SK-N-SH (cell line): Measurements from ENCODE around the gene TBC1D12. TPM values are rescaled to one million over a fixed set of nuclear protein-coding genes. Genes with fewer than 3 reads are reported as not detected.

ENCODE experiments used
- CTCF ChIA-PET: fragments of 300-600, 350-600 bp; formaldehyde crosslinking; extraction: SDS; loops from one replicate; lab custom pipeline; 2021; lab: Yijun Ruan, JAX
- POLR2A ChIA-PET: fragments of 350-600 bp; sonication (Branson Sonifier 250); formaldehyde crosslinking; extraction: SDS; loops from one replicate; lab custom pipeline; 2020; ENCODE audit warnings: antibody characterized with exemption, inconsistent platforms; lab: Yijun Ruan, JAX
- DNase-seq: peaks from one replicate; pipeline ENCODE4 v3.0.0; 2012
- H2AFZ ChIP-seq: fragments of 200-600 bp; sonication (generic); 2 replicates; pipeline ENCODE4 v1.8.1; 2016; ENCODE audit warnings: antibody characterized with exemption, mild to moderate bottlenecking, low read depth
- H3F3A ChIP-seq: fragments of 200-600 bp; sonication (generic); replicated peaks from 2 replicates; pipeline ENCODE3; 2016; ENCODE audit warnings: antibody characterized with exemption, mild to moderate bottlenecking; ENCODE audit not compliant: insufficient read depth
- H3K27ac ChIP-seq, 2 experiments: fragments of 200-500 bp in 1 of 2; fragments of 200-600 bp in 1 of 2; sonication (Bioruptor generic) in 1 of 2; sonication (generic), shearing (Covaris generic) in 1 of 2; 2 replicates each; pipeline versions ENCODE4 v1.5.1 to v1.6.1; 2014 to 2016; ENCODE audit warnings: low read depth in 2 of 2, inconsistent platforms in 1 of 2, low read length in 1 of 2, mild to moderate bottlenecking in 1 of 2, mixed read lengths in 1 of 2
- H3K27me3 ChIP-seq: fragments of 200-600 bp; sonication (generic), shearing (Covaris generic); 2 replicates; pipeline ENCODE4 v1.6.1; 2016; ENCODE audit warnings: mixed run types; ENCODE audit not compliant: insufficient read depth
- H3K36me3 ChIP-seq, 2 experiments: fragments of 200-500 bp in 1 of 2; fragments of 200-600 bp in 1 of 2; sonication (Bioruptor generic) in 1 of 2; sonication (generic) in 1 of 2; replicated peaks in 1 of 2; 2 replicates each; pipeline versions ENCODE3 to v1.5.1; 2014 to 2016; ENCODE audit warnings: low read length in 1 of 2, mild to moderate bottlenecking in 1 of 2; ENCODE audit not compliant: insufficient read depth in 2 of 2, control insufficient read depth in 1 of 2
- H3K4me1 ChIP-seq, 2 experiments: fragments of 200-500 bp in 1 of 2; fragments of 200-600 bp in 1 of 2; sonication (Bioruptor generic) in 1 of 2; sonication (generic), shearing (Covaris generic) in 1 of 2; 2 replicates each; pipeline versions ENCODE4 v1.5.1 to v1.6.1; 2014 to 2016; ENCODE audit warnings: low read depth in 1 of 2, low read length in 1 of 2, mixed run types in 1 of 2; ENCODE audit not compliant: insufficient read depth in 2 of 2, control insufficient read depth in 1 of 2
- H3K4me2 ChIP-seq: fragments of 200-600 bp; sonication (generic), shearing (Covaris generic); 2 replicates; pipeline ENCODE4 v1.6.1; 2017; ENCODE audit warnings: mixed run types
- H3K4me3 ChIP-seq, 2 experiments: fragments of 200-500 bp in 1 of 2; fragments of 200-600 bp in 1 of 2; sonication (Bioruptor generic) in 1 of 2; sonication (generic), shearing (Covaris generic) in 1 of 2; 2 replicates each; pipeline versions ENCODE4 v1.5.1 to v1.8.1; 2014 to 2016; ENCODE audit warnings: low read depth in 2 of 2, inconsistent platforms in 1 of 2, low read length in 1 of 2, mild to moderate bottlenecking in 1 of 2, mixed read lengths in 1 of 2, moderate library complexity in 1 of 2
- H3K79me2 ChIP-seq: fragments of 200-600 bp; sonication (generic); 2 replicates; pipeline ENCODE4 v1.8.1; 2017; ENCODE audit warnings: mild to moderate bottlenecking; ENCODE audit not compliant: insufficient read depth
- H3K9ac ChIP-seq: fragments of 200-600 bp; sonication (generic); 2 replicates; pipeline ENCODE4 v1.6.1; 2017; ENCODE audit warnings: mixed run types
- H3K9me2 ChIP-seq: fragments of 200-600 bp; sonication (generic); 2 replicates; pipeline ENCODE4 v1.6.1; 2017; ENCODE audit warnings: mixed run types
- H3K9me3 ChIP-seq: fragments of 200-600 bp; sonication (generic); 2 replicates; pipeline ENCODE4 v1.6.1; 2017; ENCODE audit warnings: mixed run types, mild to moderate bottlenecking, moderate library complexity
- H4K20me1 ChIP-seq: fragments of 200-600 bp; sonication (generic); 2 replicates; pipeline ENCODE4 v1.6.1; 2017; ENCODE audit warnings: mild to moderate bottlenecking, mixed run types; ENCODE audit not compliant: insufficient read depth
- CTCF ChIP-seq: fragments of 200-600 bp; sonication (generic); IDR thresholded peaks from 2 replicates; pipeline ENCODE4 v1.6.1; 2017; ENCODE audit warnings: antibody characterized with exemption, mild to moderate bottlenecking, moderate library complexity
- EP300 ChIP-seq, 2 experiments: IDR thresholded peaks; 2 replicates each; pipeline versions ENCODE4 v1.4.0 to v1.6.1; 2012; ENCODE audit warnings: borderline replicate concordance in 1 of 2, low read depth in 1 of 2, low read length in 1 of 2
- EZH2phosphoT487 ChIP-seq: fragments of 200-600 bp; sonication (generic); IDR thresholded peaks from 2 replicates; pipeline ENCODE4 v1.6.1; 2017; ENCODE audit warnings: low read depth, mixed run types, mild to moderate bottlenecking, antibody characterized with exemption, moderate library complexity, borderline replicate concordance
- FOSL2 ChIP-seq: IDR thresholded peaks from 2 replicates; pipeline ENCODE4 v1.4.0; 2012; ENCODE audit warnings: low read depth, mild to moderate bottlenecking, moderate library complexity, borderline replicate concordance
- GABPA ChIP-seq: IDR thresholded peaks from 2 replicates; pipeline ENCODE4 v1.4.0; 2012; ENCODE audit warnings: low read depth, mild to moderate bottlenecking
- IRF3 ChIP-seq: fragments of 150-350 bp; IDR thresholded peaks from 2 replicates; pipeline ENCODE4 v1.6.1; 2016; ENCODE audit warnings: mild to moderate bottlenecking, low read depth, low read length
- MXI1 ChIP-seq: IDR thresholded peaks from 2 replicates; pipeline ENCODE4 v1.6.1; 2012; ENCODE audit warnings: mild to moderate bottlenecking, low read depth, low read length, improper control_type of control experiment
- NFIC ChIP-seq: IDR thresholded peaks from 2 replicates; pipeline ENCODE4 v1.4.0; 2012; ENCODE audit warnings: borderline replicate concordance
- NRF1 ChIP-seq: IDR thresholded peaks from 2 replicates; pipeline ENCODE4 v1.6.1; 2012; ENCODE audit warnings: low read depth, mild to moderate bottlenecking, low read length
- RAD21 ChIP-seq: IDR thresholded peaks from 2 replicates; pipeline ENCODE4 v1.6.1; 2012; ENCODE audit warnings: mild to moderate bottlenecking, low read length
- RXRA ChIP-seq: IDR thresholded peaks from 2 replicates; pipeline ENCODE4 v1.4.0; 2012; ENCODE audit warnings: low read depth, mild to moderate bottlenecking, borderline replicate concordance
- SIN3A ChIP-seq: IDR thresholded peaks from 2 replicates; pipeline ENCODE4 v1.6.1; 2012; ENCODE audit warnings: low read depth, mild to moderate bottlenecking, low read length, moderate library complexity, borderline replicate concordance
- SMC3 ChIP-seq: IDR thresholded peaks from 2 replicates; pipeline ENCODE4 v1.6.1; 2012; ENCODE audit warnings: low read depth, low read length, improper control_type of control experiment
- TCF12 ChIP-seq: IDR thresholded peaks from 2 replicates; pipeline ENCODE4 v1.4.0; 2012
- TEAD4 ChIP-seq: IDR thresholded peaks from 2 replicates; pipeline ENCODE4 v1.4.0; 2012; ENCODE audit warnings: mild to moderate bottlenecking, borderline replicate concordance; ENCODE audit not compliant: insufficient read depth
- USF1 ChIP-seq: IDR thresholded peaks from 2 replicates; pipeline ENCODE4 v1.4.0; 2012; ENCODE audit warnings: low read depth, borderline replicate concordance
- WGBS: methylation state at CpG from one replicate; pipeline ENCODE4 v1.1.6; 2017; ENCODE audit warnings: low lambda C conversion rate; 5-methylcytosine and 5-hydroxymethylcytosine counted together
- polyA plus RNA-seq, 3 experiments: library from polyadenylated mRNA; depleted of rRNA; stranded (reverse); fragments of >200 nt; gene quantifications; 2 replicates each; pipeline ENCODE4 v1.2.3, GENCODE V29; 2012

TBC1D12 gene
- polyA plus RNA-seq, 1 of the 3 experiments (the other 2 are of a cell fraction), result 1.8 TPM

GRCh38 chr10:94432443-94432842 is 30.1 kb downstream of the TBC1D12 start:
- Histone ChIP-seq H4K20me1 (peaks cover 8% of the 10 kb centered on the region), H3K4me2 (no peak overlapping the region), H3F3A (peaks cover 9% of the 10 kb centered on the region)
- no peak for DNase-seq
- TF ChIP-seq NRF1 (no peak), TEAD4 (no peak), MXI1 (no peak), TCF12 (no peak), GABPA (no peak)
- TF ChIP-seq, all 33 proteins: peak for 0
- POLR2A ChIA-PET, result no interaction called here
- Histone ChIP-seq H3K27me3 (no peaks in the 10 kb centered on the region), H3K36me3 (no peaks in the 10 kb centered on the region), H3K27ac (no peak overlapping the region), H3K4me3 (no peak overlapping the region), H2AFZ (no peak overlapping the region), H3K9me3 (0 out of 2 replicates have a peak, but pooled peaks cover 4% of the 10 kb centered on the region), H3K4me1 (no peaks in the 10 kb centered on the region), H3K79me2 (peaks cover 40% of the 10 kb centered on the region; the same call in 1 of the 2 replicates), H3K9ac (no peak overlapping the region), H3K9me2 (no peaks in the 10 kb centered on the region; the same call in 1 of the 2 replicates)
- CTCF ChIA-PET, result interaction anchor here (4.7 kb wide), 1 partner anchor 12 kb away, joined by 24 read pairs; no protein-coding TSS in a partner anchor

GRCh38 chr10:94439275-94439861 is 37.0 kb downstream of the TBC1D12 start:
- Histone ChIP-seq H3K4me2 (no peak overlapping the region), H2AFZ (no peak overlapping the region), H3K9me2 (no peaks in the 10 kb centered on the region; the same call in 1 of the 2 replicates), H3K36me3 (no peaks in the 10 kb centered on the region), H3F3A (peaks cover 5% of the 10 kb centered on the region), H3K4me3 (no peak overlapping the region)
- CTCF ChIA-PET, result interaction anchor here (0.7 to 7.1 kb wide), 5 partner anchors 9 to 119 kb away, joined by 3 to 63 read pairs (median 4); no protein-coding TSS in a partner anchor
- WGBS, result 93% methylated on average over 3 of the region's 4 CpGs
- TF ChIP-seq RAD21, result peak; percentile 46
- no peak for TF ChIP-seq SIN3A
- no peak for TF ChIP-seq IRF3
- TF ChIP-seq EP300 (IDR thresholded peaks at IDR 0.05; ENCODE audit: borderline replicate concordance in 1 of 2, low read depth in 1 of 2, low read length in 1 of 2), result no peak
- TF ChIP-seq SMC3, result no peak; the same call in 1 of the 2 replicates
- TF ChIP-seq NFIC, result no peak
- no peak for TF ChIP-seq USF1
- TF ChIP-seq CTCF, result peak; percentile 25; the same call in 1 of the 2 replicates
- TF ChIP-seq EZH2phosphoT487, result no peak
- no peak for TF ChIP-seq FOSL2
- no peak for TF ChIP-seq RXRA
- TF ChIP-seq, all 33 proteins: peak for 2
- Histone ChIP-seq H3K9ac (no peak overlapping the region), H3K4me1 (peaks cover 3 to 10% of the 10 kb centered on the region in 2 experiments; a peak in 2 of 4 replicates), H3K27ac (no peak overlapping the region), H3K79me2 (peaks cover 40% of the 10 kb centered on the region), H3K27me3 (no peaks in the 10 kb centered on the region), H4K20me1 (no peaks in the 10 kb centered on the region), H3K9me3 (0 out of 2 replicates have a peak, but pooled peaks cover 4% of the 10 kb centered on the region)
- POLR2A ChIA-PET, result no interaction called here
- DNase-seq, result no peak
